Esophagus squamous epithelium (tissue), 4 donors: ENCODE results near the gene PATL1.

Source experiments
- POLR2A ChIP-seq, 4 donors: fragments of 450-650 bp; IDR thresholded peaks; one replicate each; pipeline ENCODE4 v1.6.1; 2017; ENCODE audit warnings: antibody characterized with exemption in 4 of 4, mild to moderate bottlenecking in 4 of 4, moderate library complexity in 3 of 4
- TF ChIP-seq, protein P1 (sequence below), 6 experiments: fragments of 450-650 bp in 4 of 6; fragments of 200-600 bp in 2 of 6; sonication (generic) in 2 of 6; IDR thresholded peaks; one replicate each; pipeline ENCODE4 v1.5.1; 2016 to 2019; ENCODE audit warnings: antibody characterized with exemption in 6 of 6, mild to moderate bottlenecking in 4 of 6, moderate library complexity in 4 of 6

DNA sequence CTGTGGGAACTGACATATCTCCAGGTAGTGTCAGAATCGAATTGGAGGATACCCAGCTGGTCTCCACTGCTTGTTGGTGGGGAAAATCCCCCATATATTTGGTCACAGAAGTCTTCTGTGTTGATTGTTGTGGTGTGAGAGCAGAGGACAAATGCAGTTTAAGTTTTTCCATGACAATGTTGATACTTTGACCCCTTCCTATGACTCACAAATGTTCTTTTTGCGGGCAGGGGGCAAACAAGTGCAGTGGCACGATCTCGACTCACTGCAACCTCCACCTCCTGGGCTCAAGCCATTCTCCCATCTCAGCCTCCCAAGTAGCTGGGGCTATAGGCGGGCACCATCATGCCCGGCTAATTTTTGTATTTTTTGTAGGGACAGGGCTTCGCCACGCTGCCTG lies 7.4 kb upstream of the PATL1 start:
- TF ChIP-seq, protein P1, sequence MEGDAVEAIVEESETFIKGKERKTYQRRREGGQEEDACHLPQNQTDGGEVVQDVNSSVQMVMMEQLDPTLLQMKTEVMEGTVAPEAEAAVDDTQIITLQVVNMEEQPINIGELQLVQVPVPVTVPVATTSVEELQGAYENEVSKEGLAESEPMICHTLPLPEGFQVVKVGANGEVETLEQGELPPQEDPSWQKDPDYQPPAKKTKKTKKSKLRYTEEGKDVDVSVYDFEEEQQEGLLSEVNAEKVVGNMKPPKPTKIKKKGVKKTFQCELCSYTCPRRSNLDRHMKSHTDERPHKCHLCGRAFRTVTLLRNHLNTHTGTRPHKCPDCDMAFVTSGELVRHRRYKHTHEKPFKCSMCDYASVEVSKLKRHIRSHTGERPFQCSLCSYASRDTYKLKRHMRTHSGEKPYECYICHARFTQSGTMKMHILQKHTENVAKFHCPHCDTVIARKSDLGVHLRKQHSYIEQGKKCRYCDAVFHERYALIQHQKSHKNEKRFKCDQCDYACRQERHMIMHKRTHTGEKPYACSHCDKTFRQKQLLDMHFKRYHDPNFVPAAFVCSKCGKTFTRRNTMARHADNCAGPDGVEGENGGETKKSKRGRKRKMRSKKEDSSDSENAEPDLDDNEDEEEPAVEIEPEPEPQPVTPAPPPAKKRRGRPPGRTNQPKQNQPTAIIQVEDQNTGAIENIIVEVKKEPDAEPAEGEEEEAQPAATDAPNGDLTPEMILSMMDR (IDR thresholded peaks at IDR 0.05): no peak
- TF ChIP-seq POLR2A (IDR thresholded peaks at IDR 0.05): no peak
